GM06990 (cell line): ENCODE measurements around the gene HYOU1.

Experiments used
- DNase-seq: peaks from one replicate; pipeline ENCODE4 v3.0.0-alpha.2; 2011; ENCODE audit not compliant: insufficient read length; ENCODE audit errors: extremely low read depth
- H3K27me3 ChIP-seq: replicated peaks from 2 replicates; pipeline ENCODE4 v1.6.0; 2011; ENCODE audit warnings: low read length; ENCODE audit not compliant: control insufficient read depth, insufficient read depth
- H3K36me3 ChIP-seq: 2 replicates; pipeline ENCODE4 v1.5.1; 2011; ENCODE audit warnings: low read length; ENCODE audit not compliant: control insufficient read depth, insufficient read depth
- H3K4me3 ChIP-seq: replicated peaks from 2 replicates; pipeline ENCODE4 v1.5.1; 2011; ENCODE audit warnings: low read depth, mild to moderate bottlenecking, control low read depth, low read length
- CTCF ChIP-seq: IDR thresholded peaks from 2 replicates; pipeline ENCODE4 v1.5.1; 2011; ENCODE audit warnings: low read length, control low read depth, mild to moderate bottlenecking, inconsistent platforms; ENCODE audit not compliant: insufficient read depth, poor library complexity, severe bottlenecking

The HYOU1 gene

GRCh38 chr11:119051440-119052162 lies 5.4 kb downstream of the HYOU1 start:
- TF ChIP-seq CTCF = no peak
- Histone ChIP-seq H3K27me3 (no peaks in the 10 kb centered on the region), H3K4me3 (peak overlapping the region; percentile 53), H3K36me3 (peaks cover 63% of the 10 kb centered on the region)
- peak; percentile 62 for DNase-seq

- Histone ChIP-seq H3K4me3 (no peak overlapping the region), H3K36me3 (peaks cover 70% of the 10 kb centered on the region), H3K27me3 (no peaks in the 10 kb centered on the region)
- TF ChIP-seq CTCF = no peak
- DNase-seq = no peak
These were observed 7.9 kb downstream of the HYOU1 start for GRCh38 chr11:119049081-119049480.

GRCh38 chr11:119048644-119049043 lies 8.4 kb downstream of the HYOU1 start:
- Histone ChIP-seq H3K4me3 (no peak overlapping the region), H3K27me3 (no peaks in the 10 kb centered on the region), H3K36me3 (peaks cover 66% of the 10 kb centered on the region)
- DNase-seq = no peak
- no peak for TF ChIP-seq CTCF

- no peak for TF ChIP-seq CTCF
- peaks cover 61% of the 10 kb centered on the region for H3K36me3 ChIP-seq
- no peak overlapping the region for H3K4me3 ChIP-seq
- no peak for DNase-seq
- H3K27me3 ChIP-seq = no peaks in the 10 kb centered on the region
These were observed 9.8 kb downstream of the HYOU1 start for GRCh38 chr11:119047205-119047604.

GRCh38 chr11:119046489-119046888 lies 10.5 kb downstream of the HYOU1 start:
- Histone ChIP-seq H3K4me3 (no peak overlapping the region), H3K36me3 (peaks cover 53% of the 10 kb centered on the region), H3K27me3 (no peaks in the 10 kb centered on the region)
- no peak for TF ChIP-seq CTCF
- DNase-seq = no peak

- peaks cover 44% of the 10 kb centered on the region for H3K36me3 ChIP-seq
- no peak for DNase-seq
- no peak overlapping the region for H3K4me3 ChIP-seq
- no peaks in the 10 kb centered on the region for H3K27me3 ChIP-seq
- TF ChIP-seq CTCF = peak; percentile 15
These were observed 12.3 kb downstream of the HYOU1 start for GRCh38 chr11:119044708-119045107.
